Activated naive CD8-positive, alpha-beta T cell treated with anti-CD3 and anti-CD28 coated beads for 36 hours (primary cell): ENCODE results near the gene ZNF398. TPM values are rescaled to one million over a fixed set of nuclear protein-coding genes. Genes with fewer than 3 reads are reported as not detected.
A peak's percentile ranks its signal among the peaks of the same experiment; 100 is the strongest.
"Not testable (repeated sequence)": the region's sequence is repeated elsewhere in the genome, so short reads cannot be mapped to it uniquely, and the experiment has no call there.

Source experiments
- DNase-seq: peaks from one replicate; pipeline ENCODE4 v3.0.0; 2021
- H3K27ac Mint-ChIP-seq: one replicate; pipeline ENCODE4 v1.8.0; 2022; ENCODE audit warnings: mild to moderate bottlenecking, moderate library complexity, mixed read lengths
- H3K27me3 Mint-ChIP-seq: one replicate; pipeline ENCODE4 v1.8.0; 2022; ENCODE audit warnings: mild to moderate bottlenecking, mixed read lengths
- H3K36me3 Mint-ChIP-seq: one replicate; pipeline ENCODE4 v1.8.0; 2021; ENCODE audit warnings: mild to moderate bottlenecking, mixed read lengths
- H3K4me1 Mint-ChIP-seq: one replicate; pipeline ENCODE4 v1.8.0; 2021; ENCODE audit warnings: mixed read lengths
- H3K4me3 Mint-ChIP-seq: one replicate; pipeline ENCODE4 v1.8.0; 2022; ENCODE audit warnings: mild to moderate bottlenecking, moderate library complexity, mixed read lengths
- H3K9me3 Mint-ChIP-seq: one replicate; pipeline ENCODE4 v1.8.0; 2022; ENCODE audit warnings: mixed read lengths
- total RNA-seq, 2 experiments: library from RNA; stranded (reverse); gene quantifications; one replicate each; pipeline ENCODE4 v1.2.3, GENCODE V29; 2021

ZNF398 gene
- total RNA-seq, 2 experiments from 2014 or later: 10.5 to 11.1 TPM

GRCh38 chr7:149224352-149224751, 77.1 kb downstream of the ZNF398 start:
- no peak for DNase-seq
- Mint-ChIP-seq H3K9me3 (no peaks in the 10 kb centered on the region), H3K27me3 (no peaks in the 10 kb centered on the region), H3K4me1 (no peaks in the 10 kb centered on the region), H3K36me3 (peaks cover 32% of the 10 kb centered on the region), H3K27ac (no peak overlapping the region), H3K4me3 (no peak overlapping the region)

- Mint-ChIP-seq H3K36me3 (peaks cover 29% of the 10 kb centered on the region), H3K27ac (peak overlapping the region; percentile 34), H3K27me3 (peaks cover 4% of the 10 kb centered on the region), H3K9me3 (no peaks in the 10 kb centered on the region), H3K4me3 (no peak overlapping the region), H3K4me1 (no peaks in the 10 kb centered on the region)
- DNase-seq: no peak
Measured at GRCh38 chr7:149225106-149225505, 77.9 kb downstream of the ZNF398 start.

GRCh38 chr7:149225656-149226055, 78.4 kb downstream of the ZNF398 start:
- peaks cover 4% of the 10 kb centered on the region for H3K27me3 Mint-ChIP-seq

GRCh38 chr7:149226366-149226765, 79.1 kb downstream of the ZNF398 start:
- not testable (repeated sequence) for H3K4me3 Mint-ChIP-seq, H3K4me1 Mint-ChIP-seq, H3K27me3 Mint-ChIP-seq, DNase-seq, H3K27ac Mint-ChIP-seq, H3K9me3 Mint-ChIP-seq
- H3K36me3 Mint-ChIP-seq: peaks cover 27% of the 10 kb centered on the region

More at GRCh38 chr7:149225656-149226055, 78.4 kb downstream of the ZNF398 start:
- Mint-ChIP-seq H3K4me3 (no peak overlapping the region), H3K4me1 (no peaks in the 10 kb centered on the region), H3K9me3 (no peaks in the 10 kb centered on the region), H3K27ac (no peak overlapping the region), H3K36me3 (peaks cover 29% of the 10 kb centered on the region)
- no peak for DNase-seq

- Mint-ChIP-seq H3K4me3 (no peak overlapping the region), H3K36me3 (peaks cover 22% of the 10 kb centered on the region), H3K4me1 (no peaks in the 10 kb centered on the region), H3K9me3 (no peaks in the 10 kb centered on the region), H3K27ac (no peak overlapping the region), H3K27me3 (peaks cover 4% of the 10 kb centered on the region)
- DNase-seq: no peak
Measured at GRCh38 chr7:149226840-149227494, 79.7 kb downstream of the ZNF398 start.

GRCh38 chr7:149228831-149229471, 81.7 kb downstream of the ZNF398 start:
- Mint-ChIP-seq H3K4me1 (no peaks in the 10 kb centered on the region), H3K9me3 (no peaks in the 10 kb centered on the region), H3K27me3 (peaks cover 17% of the 10 kb centered on the region), H3K27ac (no peak overlapping the region), H3K4me3 (no peak overlapping the region), H3K36me3 (peaks cover 11% of the 10 kb centered on the region)
- no peak for DNase-seq

GRCh38 chr7:149229526-149229925, 82.3 kb downstream of the ZNF398 start:
- peaks cover 11% of the 10 kb centered on the region for H3K36me3 Mint-ChIP-seq
- DNase-seq: no peak
- no peak overlapping the region for H3K4me3 Mint-ChIP-seq
- H3K4me1 Mint-ChIP-seq: no peaks in the 10 kb centered on the region
- peaks cover 20% of the 10 kb centered on the region for H3K27me3 Mint-ChIP-seq
- H3K27ac Mint-ChIP-seq: no peak overlapping the region
- H3K9me3 Mint-ChIP-seq: no peaks in the 10 kb centered on the region

- H3K9me3 Mint-ChIP-seq: no peaks in the 10 kb centered on the region
- DNase-seq: no peak
- H3K4me1 Mint-ChIP-seq: no peaks in the 10 kb centered on the region
- H3K4me3 Mint-ChIP-seq: no peak overlapping the region
- H3K36me3 Mint-ChIP-seq: no peaks in the 10 kb centered on the region
- peaks cover 20% of the 10 kb centered on the region for H3K27me3 Mint-ChIP-seq
- no peak overlapping the region for H3K27ac Mint-ChIP-seq
Measured at GRCh38 chr7:149232362-149232761, 85.1 kb downstream of the ZNF398 start.

Other genes with a start within 250 kb of the ZNF398 start
- 10 to 100 TPM; 83.7 to 86.3 TPM for gene PDIA4, start 118.9 kb upstream of the ZNF398 start, total RNA-seq
- gene ZNF786, start 56.7 kb upstream of the ZNF398 start, total RNA-seq: 1 to 10 TPM; 4.6 to 4.9 TPM
- gene ZNF425, start 21.1 kb upstream of the ZNF398 start, total RNA-seq: under 1 TPM; 0.87 to 0.98 TPM
- gene ZNF282, start 48.1 kb downstream of the ZNF398 start, total RNA-seq: 10 to 100 TPM; 30.7 to 30.8 TPM
- gene ZNF212, start 92.2 kb downstream of the ZNF398 start, total RNA-seq: 10 to 100 TPM; 12.5 to 14.6 TPM
- gene ZNF783, start 114.7 kb downstream of the ZNF398 start, total RNA-seq: 10 to 100 TPM; 14.4 to 16.2 TPM